Epithelial cell of esophagus (primary cell): ENCODE data around the gene PDAP1.

ENCODE experiments used
- DNase-seq: peaks from one replicate; pipeline ENCODE4 v3.0.0; 2010; ENCODE audit warnings: low read depth
- H3K4me3 ChIP-seq: 2 replicates; pipeline ENCODE4 v1.5.1; 2011; ENCODE audit warnings: mild to moderate bottlenecking, low read length, control low read depth
- TF ChIP-seq, protein P1 (sequence below): IDR thresholded peaks from 2 replicates; pipeline ENCODE4 v1.5.1; 2011; ENCODE audit warnings: low read depth, mild to moderate bottlenecking, low read length, control low read depth, inconsistent platforms; ENCODE audit not compliant: insufficient read depth; ENCODE audit errors: missing control alignments

The PDAP1 gene

GRCh38 chr7:99379043-99379577 lies 29.3 kb downstream of the PDAP1 start:
- TF ChIP-seq, protein P1, sequence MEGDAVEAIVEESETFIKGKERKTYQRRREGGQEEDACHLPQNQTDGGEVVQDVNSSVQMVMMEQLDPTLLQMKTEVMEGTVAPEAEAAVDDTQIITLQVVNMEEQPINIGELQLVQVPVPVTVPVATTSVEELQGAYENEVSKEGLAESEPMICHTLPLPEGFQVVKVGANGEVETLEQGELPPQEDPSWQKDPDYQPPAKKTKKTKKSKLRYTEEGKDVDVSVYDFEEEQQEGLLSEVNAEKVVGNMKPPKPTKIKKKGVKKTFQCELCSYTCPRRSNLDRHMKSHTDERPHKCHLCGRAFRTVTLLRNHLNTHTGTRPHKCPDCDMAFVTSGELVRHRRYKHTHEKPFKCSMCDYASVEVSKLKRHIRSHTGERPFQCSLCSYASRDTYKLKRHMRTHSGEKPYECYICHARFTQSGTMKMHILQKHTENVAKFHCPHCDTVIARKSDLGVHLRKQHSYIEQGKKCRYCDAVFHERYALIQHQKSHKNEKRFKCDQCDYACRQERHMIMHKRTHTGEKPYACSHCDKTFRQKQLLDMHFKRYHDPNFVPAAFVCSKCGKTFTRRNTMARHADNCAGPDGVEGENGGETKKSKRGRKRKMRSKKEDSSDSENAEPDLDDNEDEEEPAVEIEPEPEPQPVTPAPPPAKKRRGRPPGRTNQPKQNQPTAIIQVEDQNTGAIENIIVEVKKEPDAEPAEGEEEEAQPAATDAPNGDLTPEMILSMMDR = no peak
- no peak overlapping the region for H3K4me3 ChIP-seq
- DNase-seq = peak; percentile 93

DNA sequence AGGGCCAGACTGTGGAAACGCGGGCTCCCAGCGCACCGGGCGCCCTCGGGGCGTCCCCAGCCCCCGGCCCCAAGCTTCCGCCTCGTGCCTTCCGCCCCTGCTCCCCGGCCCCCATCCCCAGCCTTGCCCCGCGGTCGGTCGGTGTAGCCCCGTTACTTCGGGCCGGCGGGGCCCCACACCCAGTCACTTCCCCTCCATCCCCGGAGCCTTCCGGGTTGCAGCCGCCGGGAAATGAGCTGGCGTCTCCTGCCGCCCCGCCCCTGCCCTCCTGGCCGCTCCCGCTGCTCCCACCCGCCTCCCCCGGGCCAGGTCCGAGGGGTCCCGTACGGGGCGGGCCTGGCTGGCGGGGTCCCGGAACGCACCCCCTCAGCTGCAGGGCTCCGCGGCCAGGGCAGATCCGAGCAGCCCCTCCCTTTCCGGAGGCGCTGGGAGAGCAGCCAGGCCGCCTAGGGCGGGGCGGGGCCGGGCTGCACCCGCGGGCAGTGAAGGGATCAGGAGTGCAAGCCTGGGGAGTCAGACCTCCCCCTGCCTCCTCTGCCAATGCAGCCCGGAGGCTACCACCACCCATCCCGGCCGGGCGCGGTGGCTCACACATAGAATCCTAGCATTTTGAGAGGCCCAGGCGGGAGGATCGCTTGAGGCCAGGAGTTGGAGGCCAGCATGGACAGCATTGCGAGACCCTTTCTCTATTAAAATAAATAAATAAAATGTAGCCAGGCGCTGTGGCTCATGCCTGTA lies 33.2 kb downstream of the PDAP1 start:
- TF ChIP-seq, protein P1 = no peak
- H3K4me3 ChIP-seq = peak overlapping the region; percentile 42
- DNase-seq = peak; percentile 71

- TF ChIP-seq, protein P1 = no peak
- DNase-seq = peak; percentile 78
- peak within 1 kb of the TSS; percentile 42 for H3K4me3 ChIP-seq
Measured at GRCh38 chr7:99374111-99375064, 34.0 kb downstream of the PDAP1 start, which contains the start of gene ARPC1B. ARPC1B (plus strand) TSS chr7:99374730; CDS start chr7:99385715, 10,985 bp downstream.

- TF ChIP-seq, protein P1 = no peak
- H3K4me3 ChIP-seq = no peak overlapping the region
- no peak for DNase-seq
Measured at GRCh38 chr7:99373091-99374066, 35.0 kb downstream of the PDAP1 start.

DNA sequence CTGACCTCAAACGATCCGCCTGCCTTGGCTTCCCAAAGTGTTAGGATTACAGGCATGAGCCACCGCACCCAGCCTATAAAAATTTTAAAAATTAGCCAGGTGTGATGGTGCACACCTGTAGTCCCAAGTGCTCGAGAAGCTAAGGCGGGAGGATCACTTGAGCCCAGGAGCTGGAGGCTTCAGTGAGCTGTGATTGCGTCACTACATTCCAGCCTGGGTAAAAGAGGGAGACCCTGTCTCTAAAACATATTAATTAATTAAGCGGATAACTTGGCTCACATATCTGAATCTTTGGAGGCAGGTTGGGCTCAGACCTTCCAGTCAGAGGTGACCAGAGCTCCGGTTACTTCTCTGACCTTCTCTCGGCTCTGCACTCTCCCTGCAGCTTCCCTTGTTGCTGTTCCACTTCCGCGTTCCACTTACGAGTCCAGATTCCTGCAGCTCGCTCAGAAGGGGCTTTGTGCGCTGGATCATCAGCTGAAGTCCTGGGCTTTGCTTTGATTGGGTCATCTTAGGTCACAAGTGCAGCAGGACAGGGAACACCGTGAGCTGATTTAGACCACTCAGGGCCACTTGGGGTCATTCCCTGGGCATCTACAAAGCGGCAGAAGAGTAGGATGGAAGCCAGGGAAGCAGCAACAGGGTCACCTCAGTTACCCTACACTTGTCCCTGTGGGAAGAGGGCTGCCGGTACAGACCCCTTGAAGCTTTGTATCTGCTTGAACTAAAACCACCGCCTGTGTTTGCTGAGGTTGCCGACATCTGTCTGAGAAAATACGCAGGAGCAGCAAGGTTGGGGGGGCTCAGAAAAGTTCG lies 35.9 kb downstream of the PDAP1 start:
- TF ChIP-seq, protein P1 = no peak
- no peak overlapping the region for H3K4me3 ChIP-seq
- peak; percentile 52 for DNase-seq
